Measurements from ENCODE around the gene NEGR1.

The NEGR1 gene

DNA sequence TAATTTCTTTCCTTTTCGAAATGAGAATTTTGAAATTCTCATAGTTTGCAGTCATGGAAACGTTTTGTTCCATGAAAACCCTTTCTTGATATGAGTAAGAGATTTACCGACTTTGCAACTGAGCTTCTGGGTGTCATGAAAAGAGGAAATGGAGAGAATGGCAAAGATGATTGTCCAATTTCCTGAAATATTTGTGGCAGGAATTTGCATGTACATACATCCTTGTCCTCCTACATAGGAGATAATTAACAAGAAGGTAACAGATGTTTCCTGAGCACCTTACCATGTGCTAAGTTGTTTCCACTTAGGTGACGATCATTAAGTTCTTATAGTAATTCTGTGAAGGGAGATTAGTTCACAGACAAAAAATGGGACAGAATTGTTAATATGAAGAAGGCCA, 170.7 kb downstream of the NEGR1 start:
- no peak for DNase-seq
- Histone ChIP-seq H3K27me3 (ENCODE audit: insufficient read depth, low read depth, severe bottlenecking) (no peaks in the 10 kb centered on the region), H3K36me3 (no peaks in the 10 kb centered on the region), H3K4me3 (ENCODE audit: low read depth, low read length) (no peak overlapping the region), H3K9me3 (ENCODE audit: severe bottlenecking) (no peaks in the 10 kb centered on the region), H3K27ac (peak overlapping the region; percentile 15; the same call in 1 of the 2 replicates)
- TF ChIP-seq, protein P1, sequence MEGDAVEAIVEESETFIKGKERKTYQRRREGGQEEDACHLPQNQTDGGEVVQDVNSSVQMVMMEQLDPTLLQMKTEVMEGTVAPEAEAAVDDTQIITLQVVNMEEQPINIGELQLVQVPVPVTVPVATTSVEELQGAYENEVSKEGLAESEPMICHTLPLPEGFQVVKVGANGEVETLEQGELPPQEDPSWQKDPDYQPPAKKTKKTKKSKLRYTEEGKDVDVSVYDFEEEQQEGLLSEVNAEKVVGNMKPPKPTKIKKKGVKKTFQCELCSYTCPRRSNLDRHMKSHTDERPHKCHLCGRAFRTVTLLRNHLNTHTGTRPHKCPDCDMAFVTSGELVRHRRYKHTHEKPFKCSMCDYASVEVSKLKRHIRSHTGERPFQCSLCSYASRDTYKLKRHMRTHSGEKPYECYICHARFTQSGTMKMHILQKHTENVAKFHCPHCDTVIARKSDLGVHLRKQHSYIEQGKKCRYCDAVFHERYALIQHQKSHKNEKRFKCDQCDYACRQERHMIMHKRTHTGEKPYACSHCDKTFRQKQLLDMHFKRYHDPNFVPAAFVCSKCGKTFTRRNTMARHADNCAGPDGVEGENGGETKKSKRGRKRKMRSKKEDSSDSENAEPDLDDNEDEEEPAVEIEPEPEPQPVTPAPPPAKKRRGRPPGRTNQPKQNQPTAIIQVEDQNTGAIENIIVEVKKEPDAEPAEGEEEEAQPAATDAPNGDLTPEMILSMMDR (IDR thresholded peaks at IDR 0.05; ENCODE audit: low read depth, low read length): no peak

DNA sequence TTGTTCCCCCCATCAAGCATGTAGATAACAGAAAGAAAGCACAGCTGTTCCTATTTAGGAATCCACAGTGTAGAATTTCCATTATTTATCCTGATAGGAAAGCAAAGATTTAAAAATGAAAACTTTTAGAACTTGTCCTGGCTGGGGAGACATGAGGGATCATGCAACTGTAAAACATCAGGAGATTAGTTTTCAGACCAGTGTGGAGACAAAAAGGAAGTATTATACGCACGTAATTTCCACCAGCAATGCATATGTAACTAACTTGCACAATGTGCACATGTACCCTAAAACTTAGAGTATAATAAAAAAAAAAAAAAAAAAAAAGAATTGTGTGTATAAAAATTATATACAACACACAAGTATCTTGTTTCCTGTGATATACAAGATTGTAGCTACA, 172.4 kb downstream of the NEGR1 start:
- no peak for DNase-seq
- Histone ChIP-seq H3K9me3 (ENCODE audit: severe bottlenecking) (no peaks in the 10 kb centered on the region), H3K4me3 (ENCODE audit: low read depth, low read length) (no peak overlapping the region), H3K27me3 (ENCODE audit: insufficient read depth, low read depth, severe bottlenecking) (no peaks in the 10 kb centered on the region), H3K36me3 (no peaks in the 10 kb centered on the region), H3K27ac (no peak overlapping the region)
- TF ChIP-seq, protein P1 (IDR thresholded peaks at IDR 0.05; ENCODE audit: low read depth, low read length): no peak

DNA sequence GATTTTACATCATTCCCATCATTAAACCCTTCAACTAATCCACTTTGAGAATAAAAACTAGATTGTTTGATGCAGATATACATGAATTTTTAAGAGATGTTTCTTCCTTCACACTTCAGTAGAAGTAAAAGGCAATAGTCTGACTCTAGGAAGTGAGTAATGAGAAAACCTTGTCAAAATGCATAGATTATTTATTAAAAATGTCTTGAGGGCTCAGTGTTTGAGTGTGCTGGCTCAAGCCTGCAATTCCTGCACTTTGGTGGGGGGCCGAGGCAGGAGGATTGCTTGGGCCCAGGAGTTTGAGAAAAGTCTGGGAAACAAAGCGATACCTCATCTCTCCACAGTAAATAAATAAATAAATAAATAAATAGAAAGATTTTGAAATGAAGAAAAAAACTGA, 177.1 kb downstream of the NEGR1 start:
- H3K4me3 ChIP-seq (ENCODE audit: low read depth, low read length): no peak overlapping the region
- no peaks in the 10 kb centered on the region for H3K36me3 ChIP-seq
- no peak overlapping the region for H3K27ac ChIP-seq
- H3K27me3 ChIP-seq (ENCODE audit: insufficient read depth, low read depth, severe bottlenecking): no peaks in the 10 kb centered on the region
- H3K9me3 ChIP-seq (ENCODE audit: severe bottlenecking): no peaks in the 10 kb centered on the region
- DNase-seq: no peak
- TF ChIP-seq, protein P1 (IDR thresholded peaks at IDR 0.05; ENCODE audit: low read depth, low read length): no peak

DNA sequence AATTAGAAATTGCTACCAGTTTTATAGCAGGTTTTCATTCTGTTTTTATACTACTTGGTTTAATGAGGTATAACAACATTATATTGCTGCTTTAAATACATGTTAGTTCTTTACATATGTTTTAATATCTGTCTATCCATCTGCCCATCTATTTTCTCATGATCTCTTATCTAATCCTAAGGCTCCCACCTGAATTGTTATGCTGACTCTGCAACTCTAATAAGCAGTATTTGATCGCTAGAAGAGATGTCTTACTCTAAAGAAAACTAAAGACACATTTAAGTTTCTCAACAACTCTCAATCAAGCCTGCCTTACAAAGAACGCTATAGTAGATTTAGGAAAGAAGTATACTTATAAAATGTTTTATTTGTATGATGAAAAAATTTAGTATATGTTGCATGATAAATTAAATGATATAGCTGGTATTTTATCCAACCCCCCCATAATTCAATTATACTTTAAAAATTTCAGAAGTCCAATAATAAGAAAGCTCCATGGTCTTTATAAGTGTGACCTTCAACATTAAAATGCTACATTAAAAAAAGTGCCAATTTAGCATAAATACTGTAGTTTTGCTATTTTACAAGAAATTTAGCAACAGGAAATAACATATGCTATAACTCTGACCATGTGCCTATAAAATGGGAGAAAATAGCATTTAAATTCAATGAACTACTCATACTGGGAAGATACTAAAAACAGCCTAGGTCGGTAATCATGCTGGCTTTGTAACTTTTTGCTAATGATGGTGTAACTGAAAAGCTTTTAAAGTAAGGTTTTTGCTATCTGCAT, 180.3 kb downstream of the NEGR1 start:
- no peak overlapping the region for H3K27ac ChIP-seq
- no peaks in the 10 kb centered on the region for H3K9me3 ChIP-seq (ENCODE audit: severe bottlenecking)
- H3K36me3 ChIP-seq: no peaks in the 10 kb centered on the region
- TF ChIP-seq, protein P1 (IDR thresholded peaks at IDR 0.05; ENCODE audit: low read depth, low read length): no peak
- H3K27me3 ChIP-seq (ENCODE audit: insufficient read depth, low read depth, severe bottlenecking): no peaks in the 10 kb centered on the region
- no peak for DNase-seq
- H3K4me3 ChIP-seq (ENCODE audit: low read depth, low read length): no peak overlapping the region

DNA sequence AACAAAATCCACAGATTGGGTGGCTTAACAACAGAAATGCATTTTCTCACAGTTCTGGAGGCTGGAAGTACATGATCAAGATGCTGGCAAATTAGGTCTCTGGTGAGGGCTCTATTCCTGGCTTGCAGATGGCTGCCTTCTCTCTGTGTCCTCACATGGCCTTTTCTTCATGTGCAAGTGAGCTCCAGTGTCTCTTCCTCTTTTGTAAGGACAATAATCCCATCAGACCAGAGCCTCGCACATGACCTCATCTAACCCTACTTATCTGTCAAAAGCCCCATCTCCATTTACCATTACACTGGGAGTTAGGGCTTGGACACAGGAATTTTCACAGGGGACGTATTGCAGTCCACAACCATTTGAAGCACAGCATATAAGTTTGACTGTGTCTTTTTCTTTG, 181.6 kb downstream of the NEGR1 start:
- peak; percentile 72 for DNase-seq
- Histone ChIP-seq H3K27ac (no peak overlapping the region), H3K9me3 (ENCODE audit: severe bottlenecking) (no peaks in the 10 kb centered on the region), H3K36me3 (no peaks in the 10 kb centered on the region), H3K27me3 (ENCODE audit: insufficient read depth, low read depth, severe bottlenecking) (no peaks in the 10 kb centered on the region), H3K4me3 (ENCODE audit: low read depth, low read length) (no peak overlapping the region)
- TF ChIP-seq, protein P1 (IDR thresholded peaks at IDR 0.05; ENCODE audit: low read depth, low read length): no peak

All from WERI-Rb-1 (cell line).